HepG2 (cell line): Measurements from ENCODE around the gene RNF6. TPM values are rescaled to one million over a fixed set of nuclear protein-coding genes. Genes with fewer than 3 reads are reported as not detected.

Experiments
- GATA4 ChIP-seq: sonication (generic); IDR thresholded peaks from 2 replicates; pipeline ENCODE4 v1.6.1; 2016; ENCODE audit warnings: antibody characterized with exemption, low read depth, borderline replicate concordance
- GRHL1 ChIP-seq: sonication (generic); formaldehyde crosslinking; conservative IDR thresholded peaks from 2 replicates; pipeline ENCODE4 v1.8.0; 2022; ENCODE audit warnings: missing genetic modification reagents
- HBP1 ChIP-seq: IDR thresholded peaks from 2 replicates; pipeline ENCODE4 v1.6.1; 2016; ENCODE audit warnings: low read depth, control low read depth
- HMGA1 ChIP-seq: sonication (generic); formaldehyde crosslinking; conservative IDR thresholded peaks from 2 replicates; pipeline ENCODE4 v1.4.0; 2020; ENCODE audit warnings: missing genetic modification reagents
- HOXA9 ChIP-seq: sonication (generic); formaldehyde crosslinking; IDR thresholded peaks from 2 replicates; pipeline ENCODE4 v1.8.1; 2022; ENCODE audit warnings: missing genetic modification reagents, mild to moderate bottlenecking, moderate library complexity, borderline replicate concordance
- IKZF1 ChIP-seq: fragments of 450-650 bp; IDR thresholded peaks from 2 replicates; pipeline ENCODE4 v1.7.1; 2016
- JDP2 ChIP-seq: sonication (generic); formaldehyde crosslinking; IDR thresholded peaks from 2 replicates; pipeline ENCODE4 v1.8.1; 2022; ENCODE audit warnings: missing genetic modification reagents, borderline replicate concordance
- KDM6A ChIP-seq: IDR thresholded peaks from 2 replicates; pipeline ENCODE4 v1.6.1; 2016; ENCODE audit warnings: low read depth
- MXD4 ChIP-seq: IDR thresholded peaks from 2 replicates; pipeline ENCODE4 v1.6.1; 2016; ENCODE audit warnings: mild to moderate bottlenecking, missing biosample characterization, missing genetic modification reagents
- MYC ChIP-seq: sonication (generic); formaldehyde crosslinking; IDR thresholded peaks from 2 replicates; pipeline ENCODE4 v1.9.0; 2021; ENCODE audit warnings: missing genetic modification reagents, borderline replicate concordance
- NR2F1 ChIP-seq, 2 experiments: fragments of 450-650 bp in 1 of 2; formaldehyde crosslinking in 1 of 2; IDR thresholded peaks; 2 replicates each; pipeline versions ENCODE4 v1.5.0 to v1.6.1; 2016 to 2020; ENCODE audit warnings: mild to moderate bottlenecking in 1 of 2, missing compliant biosample characterization in 1 of 2, missing genetic modification reagents in 1 of 2, moderate library complexity in 1 of 2
- PAF1 ChIP-seq: IDR thresholded peaks from 2 replicates; pipeline ENCODE4 v1.6.1; 2016; ENCODE audit warnings: missing genetic modification reagents, missing compliant biosample characterization
- RXRB ChIP-seq: IDR thresholded peaks from 2 replicates; pipeline ENCODE4 v1.6.1; 2016; ENCODE audit warnings: borderline replicate concordance, missing genetic modification reagents, missing compliant biosample characterization
- STAG1 ChIP-seq: sonication (generic); formaldehyde crosslinking; IDR thresholded peaks from 2 replicates; pipeline ENCODE4 v1.4.0; 2020; ENCODE audit warnings: missing genetic modification reagents
- YY1 ChIP-seq: IDR thresholded peaks from 2 replicates; pipeline ENCODE4 v1.6.1; 2011; ENCODE audit warnings: low read length, low read depth, moderate library complexity, mild to moderate bottlenecking; ENCODE audit not compliant: insufficient read depth, insufficient replicate concordance
- ZNF383 ChIP-seq: sonication (generic); formaldehyde crosslinking; IDR thresholded peaks from 2 replicates; pipeline ENCODE4 v1.4.0; 2020; ENCODE audit warnings: missing genetic modification reagents, mild to moderate bottlenecking, borderline replicate concordance
- ZNF414 ChIP-seq: sonication (generic); formaldehyde crosslinking; IDR thresholded peaks from 2 replicates; pipeline ENCODE4 v1.5.0; 2020; ENCODE audit warnings: missing genetic modification reagents
- polyA plus RNA-seq, 8 experiments: library from polyadenylated mRNA; depleted of rRNA in 3 of 8; stranded (reverse) in 7 of 8; unstranded in 1 of 8; fragments of >200 nt; fragmentation: Illumina TruSeq in 4 of 8; extraction: Trizol in 4 of 8; gene quantifications; 2 replicates each; pipeline versions ENCODE4 v1.2.1 to v1.2.3, GENCODE V29; 2011 to 2016; ENCODE audit warnings: low read depth in 4 of 8, missing spikeins in 1 of 8, mixed read lengths in 1 of 8; ENCODE audit not compliant: insufficient read depth in 1 of 8
- total RNA-seq, 5 experiments: library from RNA; depleted of rRNA; stranded (reverse); fragments of >200 nt; fragmentation: Illumina TruSeq; extraction: Trizol; gene quantifications; 2 replicates each; pipeline ENCODE4 v1.2.3, GENCODE V29; 2016; ENCODE audit warnings: low read depth in 1 of 5
- TF ChIP-seq, protein P1 (sequence below): sonication (generic); formaldehyde crosslinking; IDR thresholded peaks from 2 replicates; pipeline ENCODE4 v1.5.1; 2020; ENCODE audit warnings: missing genetic modification reagents, mild to moderate bottlenecking, borderline replicate concordance
- TF ChIP-seq, protein P2 (sequence below): IDR thresholded peaks from 2 replicates; pipeline ENCODE4 v1.6.1; 2018; ENCODE audit warnings: missing genetic modification reagents, mild to moderate bottlenecking, missing compliant biosample characterization
- TF ChIP-seq, protein P3 (sequence below): sonication (generic); formaldehyde crosslinking; IDR thresholded peaks from 2 replicates; pipeline ENCODE4 v1.4.0; 2020; ENCODE audit warnings: missing genetic modification reagents

The RNF6 gene
- total and polyA plus RNA-seq, 2 of the 13 experiments (the other 11 are each of a cell fraction or from before 2014, with no cell fraction given) = 14.6 to 36.8 TPM

DNA sequence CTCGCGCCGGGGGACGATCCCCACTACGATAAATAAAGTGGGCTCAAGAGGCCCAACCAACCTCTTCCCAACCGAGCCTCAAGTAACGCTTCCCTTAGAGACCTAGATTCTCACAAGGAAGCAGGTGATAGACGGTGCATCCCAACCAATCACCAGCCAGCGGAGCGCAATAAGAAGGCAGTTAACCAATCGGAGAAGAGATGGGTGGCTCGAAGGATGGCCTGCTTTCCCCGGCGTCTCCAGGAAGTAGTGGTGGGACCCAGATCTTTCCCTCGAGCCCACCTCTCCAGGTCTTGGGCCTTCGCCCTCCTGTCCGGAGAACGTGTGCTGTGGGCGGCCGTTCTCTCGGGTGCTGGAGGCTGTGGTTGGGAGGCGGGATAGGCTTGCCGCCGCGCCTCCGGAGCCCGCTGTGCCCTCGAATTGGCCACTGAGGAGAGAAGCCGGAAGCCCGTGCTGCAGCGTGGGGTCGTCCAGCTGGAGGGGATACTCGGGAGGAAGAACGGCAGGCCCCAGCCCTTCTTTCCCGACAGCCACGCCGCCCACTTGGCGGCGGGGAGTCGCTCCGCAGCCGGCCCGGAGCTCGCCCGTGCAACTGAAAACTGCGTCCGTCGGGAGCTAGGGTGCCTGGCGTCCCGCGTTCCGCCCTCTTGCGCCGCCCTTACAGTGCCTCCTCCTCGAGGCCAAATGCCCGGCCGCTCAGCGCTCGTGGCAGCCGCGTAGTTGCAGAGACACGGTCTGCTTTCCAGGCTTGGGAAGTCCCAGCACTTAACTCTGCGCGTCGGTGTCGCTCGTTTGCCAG lies at the start of gene RNF6 (continued):
- TF ChIP-seq ZNF414 (CRISPR knock-in tag) = peak; percentile 86
- no peak for TF ChIP-seq GATA4
- TF ChIP-seq HMGA1 (CRISPR knock-in tag) = no peak
- 0 out of 2 replicates have a peak, but pooled peaks have one; percentile 53 for TF ChIP-seq HOXA9
- no peak for TF ChIP-seq PAF1 (CRISPR knock-in tag)
- no peak for TF ChIP-seq IKZF1
- TF ChIP-seq, protein P1, sequence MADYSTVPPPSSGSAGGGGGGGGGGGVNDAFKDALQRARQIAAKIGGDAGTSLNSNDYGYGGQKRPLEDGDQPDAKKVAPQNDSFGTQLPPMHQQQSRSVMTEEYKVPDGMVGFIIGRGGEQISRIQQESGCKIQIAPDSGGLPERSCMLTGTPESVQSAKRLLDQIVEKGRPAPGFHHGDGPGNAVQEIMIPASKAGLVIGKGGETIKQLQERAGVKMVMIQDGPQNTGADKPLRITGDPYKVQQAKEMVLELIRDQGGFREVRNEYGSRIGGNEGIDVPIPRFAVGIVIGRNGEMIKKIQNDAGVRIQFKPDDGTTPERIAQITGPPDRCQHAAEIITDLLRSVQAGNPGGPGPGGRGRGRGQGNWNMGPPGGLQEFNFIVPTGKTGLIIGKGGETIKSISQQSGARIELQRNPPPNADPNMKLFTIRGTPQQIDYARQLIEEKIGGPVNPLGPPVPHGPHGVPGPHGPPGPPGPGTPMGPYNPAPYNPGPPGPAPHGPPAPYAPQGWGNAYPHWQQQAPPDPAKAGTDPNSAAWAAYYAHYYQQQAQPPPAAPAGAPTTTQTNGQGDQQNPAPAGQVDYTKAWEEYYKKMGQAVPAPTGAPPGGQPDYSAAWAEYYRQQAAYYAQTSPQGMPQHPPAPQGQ (CRISPR knock-in tag) = no peak; the same call in 1 of the 2 replicates
- no peak; the same call in 1 of the 2 replicates for TF ChIP-seq JDP2 (CRISPR knock-in tag)
- TF ChIP-seq NR2F1 (CRISPR knock-in tag; IDR thresholded peaks at IDR 0.05) = 0 out of 4 replicates have a peak, but pooled peaks of 1 of the 2 experiments have one; percentile 34
- peak; percentile 63 for TF ChIP-seq RXRB (CRISPR knock-in tag)
- no peak; the same call in 1 of the 2 replicates for TF ChIP-seq STAG1 (CRISPR knock-in tag)
- TF ChIP-seq HBP1 = peak; percentile 64; the same call in 1 of the 2 replicates
- TF ChIP-seq KDM6A (CRISPR knock-in tag) = no peak
- peak; percentile 93 for TF ChIP-seq MYC (CRISPR knock-in tag)
- TF ChIP-seq ZNF383 (CRISPR knock-in tag) = no peak
- TF ChIP-seq MXD4 = peak; percentile 76; the same call in 1 of the 2 replicates
- peak; percentile 75 for TF ChIP-seq YY1
- TF ChIP-seq GRHL1 (CRISPR knock-in tag) = no peak
- TF ChIP-seq, protein P2, sequence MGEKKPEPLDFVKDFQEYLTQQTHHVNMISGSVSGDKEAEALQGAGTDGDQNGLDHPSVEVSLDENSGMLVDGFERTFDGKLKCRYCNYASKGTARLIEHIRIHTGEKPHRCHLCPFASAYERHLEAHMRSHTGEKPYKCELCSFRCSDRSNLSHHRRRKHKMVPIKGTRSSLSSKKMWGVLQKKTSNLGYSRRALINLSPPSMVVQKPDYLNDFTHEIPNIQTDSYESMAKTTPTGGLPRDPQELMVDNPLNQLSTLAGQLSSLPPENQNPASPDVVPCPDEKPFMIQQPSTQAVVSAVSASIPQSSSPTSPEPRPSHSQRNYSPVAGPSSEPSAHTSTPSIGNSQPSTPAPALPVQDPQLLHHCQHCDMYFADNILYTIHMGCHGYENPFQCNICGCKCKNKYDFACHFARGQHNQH (CRISPR knock-in tag) = peak; percentile 76
- TF ChIP-seq, protein P3, sequence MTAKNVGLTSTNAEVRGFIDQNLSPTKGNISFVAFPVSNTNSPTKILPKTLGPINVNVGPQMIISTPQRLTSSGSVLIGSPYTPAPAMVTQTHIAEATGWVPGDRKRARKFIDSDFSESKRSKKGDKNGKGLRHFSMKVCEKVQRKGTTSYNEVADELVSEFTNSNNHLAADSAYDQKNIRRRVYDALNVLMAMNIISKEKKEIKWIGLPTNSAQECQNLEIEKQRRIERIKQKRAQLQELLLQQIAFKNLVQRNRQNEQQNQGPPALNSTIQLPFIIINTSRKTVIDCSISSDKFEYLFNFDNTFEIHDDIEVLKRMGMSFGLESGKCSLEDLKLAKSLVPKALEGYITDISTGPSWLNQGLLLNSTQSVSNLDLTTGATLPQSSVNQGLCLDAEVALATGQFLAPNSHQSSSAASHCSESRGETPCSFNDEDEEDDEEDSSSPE (CRISPR knock-in tag) = peak; percentile 21; the same call in 1 of the 2 replicates
